ENCODE data around the gene FASLG. TPM values are rescaled to one million over a fixed set of nuclear protein-coding genes. Genes with fewer than 3 reads are reported as not detected.

The FASLG gene
- total RNA-seq, 1 donor from 2014 or later: not detected

- no peak for DNase-seq (ENCODE audit: low read depth)
Observed at GRCh38 chr1:172646653-172647052, 12.2 kb upstream of the FASLG start.

- no peak for DNase-seq (ENCODE audit: low read depth)
Observed at GRCh38 chr1:172647110-172647564, 11.8 kb upstream of the FASLG start.

DNA sequence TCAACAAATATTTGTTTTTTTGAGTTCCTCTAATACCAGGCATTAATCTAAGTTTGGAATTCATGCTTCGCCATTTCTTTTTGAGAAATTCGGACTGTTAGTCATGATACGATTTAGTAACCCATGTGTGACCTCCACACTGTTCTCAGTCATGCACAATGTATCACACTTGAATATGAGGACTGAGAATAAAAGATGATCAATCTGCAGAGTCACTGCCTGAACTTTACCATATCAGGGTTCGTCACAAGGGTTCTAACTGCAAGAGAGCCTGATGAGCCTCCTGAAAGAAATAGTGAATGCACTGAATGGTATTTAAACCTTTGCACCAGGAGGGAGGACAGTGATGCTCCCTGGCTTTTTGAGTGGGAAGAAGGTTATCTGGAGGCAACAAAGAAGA, 10.9 kb upstream of the FASLG start:
- DNase-seq (ENCODE audit: low read depth): no peak

GRCh38 chr1:172650474-172651193, 8.3 kb upstream of the FASLG start:
- no peak for DNase-seq (ENCODE audit: low read depth)

- peak; percentile 57 for DNase-seq (ENCODE audit: low read depth)
Observed at GRCh38 chr1:172653015-172653709, 5.7 kb upstream of the FASLG start.

DNA sequence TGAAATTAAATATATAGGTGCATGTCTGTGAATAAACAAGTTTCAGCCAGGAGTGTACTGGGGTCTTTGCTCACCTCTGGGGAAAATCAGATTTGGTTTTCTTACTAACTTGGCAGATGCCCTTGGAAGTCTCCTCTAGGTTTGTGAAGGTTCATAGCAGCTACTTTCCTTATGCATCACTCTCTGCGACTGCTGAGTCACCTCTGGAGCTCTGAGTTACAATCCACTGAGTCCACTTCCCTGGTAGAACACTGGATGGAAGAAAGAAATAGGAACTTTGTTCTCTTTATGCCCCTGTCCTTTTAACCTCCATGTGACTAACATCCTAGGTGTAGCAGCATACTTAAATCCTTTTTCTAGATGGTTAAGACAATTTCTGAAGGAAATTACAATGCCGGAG, 4.4 kb upstream of the FASLG start:
- peak; percentile 91 for DNase-seq (ENCODE audit: low read depth)

DNA sequence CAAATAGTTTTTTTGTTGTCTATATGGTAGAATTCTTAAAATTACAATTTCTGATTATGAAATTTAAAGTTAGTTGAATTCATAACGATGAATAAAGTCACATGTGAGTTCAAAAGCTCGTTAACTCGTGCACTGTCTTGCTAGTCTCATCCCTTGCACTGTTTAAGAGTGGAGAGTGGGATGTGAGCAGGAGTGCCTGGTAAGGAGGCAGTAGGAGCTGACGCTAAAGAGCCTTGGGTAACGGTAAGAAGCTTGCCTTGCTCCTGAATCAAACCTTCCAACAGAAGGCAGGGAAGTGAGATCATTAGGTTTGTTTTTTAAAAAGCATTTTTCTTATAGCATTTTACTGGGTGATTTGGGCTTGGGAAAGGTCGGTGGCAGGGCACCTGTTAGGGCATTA, 2.3 kb upstream of the FASLG start:
- no peak for DNase-seq (ENCODE audit: low read depth)

DNA sequence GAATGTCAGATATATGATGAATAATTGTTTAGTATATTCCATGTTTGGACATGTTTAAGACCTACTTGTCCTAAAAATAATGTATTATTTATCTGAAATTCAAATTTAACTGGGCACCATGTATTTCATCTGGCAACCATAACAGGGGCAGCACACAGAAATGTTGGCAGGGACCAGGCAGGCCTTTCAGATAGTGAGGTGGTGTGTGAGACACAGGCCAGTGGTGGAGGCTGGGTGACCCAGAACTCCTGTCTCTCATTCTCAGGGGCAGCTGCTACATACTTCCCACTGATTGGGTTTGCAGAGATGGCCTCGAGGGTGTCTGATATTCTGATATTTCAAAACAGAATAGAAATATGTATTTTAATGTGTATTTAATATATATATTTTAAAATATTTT, 1.3 kb upstream of the FASLG start:
- no peak for DNase-seq (ENCODE audit: low read depth)

DNA sequence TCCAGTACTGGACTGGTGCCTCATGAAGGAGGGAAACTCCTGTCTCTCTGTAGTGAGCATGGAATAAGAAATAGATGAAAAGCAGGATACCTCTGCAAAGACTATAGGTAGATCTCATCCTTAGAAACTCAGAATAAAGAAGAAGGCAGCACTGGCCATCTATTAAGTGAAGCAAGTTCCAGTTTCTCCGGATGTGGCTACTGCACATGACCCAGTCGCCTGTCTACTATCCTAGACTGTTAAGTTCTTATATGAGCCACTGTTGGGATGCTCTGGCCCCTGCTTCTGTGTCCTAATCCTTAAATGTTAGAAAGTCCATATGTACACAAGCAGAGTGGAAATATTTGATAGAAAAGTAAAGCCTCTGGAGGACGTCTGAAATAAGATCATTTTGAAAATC, 2.2 kb downstream of the FASLG start:
- DNase-seq (ENCODE audit: low read depth): no peak

DNA sequence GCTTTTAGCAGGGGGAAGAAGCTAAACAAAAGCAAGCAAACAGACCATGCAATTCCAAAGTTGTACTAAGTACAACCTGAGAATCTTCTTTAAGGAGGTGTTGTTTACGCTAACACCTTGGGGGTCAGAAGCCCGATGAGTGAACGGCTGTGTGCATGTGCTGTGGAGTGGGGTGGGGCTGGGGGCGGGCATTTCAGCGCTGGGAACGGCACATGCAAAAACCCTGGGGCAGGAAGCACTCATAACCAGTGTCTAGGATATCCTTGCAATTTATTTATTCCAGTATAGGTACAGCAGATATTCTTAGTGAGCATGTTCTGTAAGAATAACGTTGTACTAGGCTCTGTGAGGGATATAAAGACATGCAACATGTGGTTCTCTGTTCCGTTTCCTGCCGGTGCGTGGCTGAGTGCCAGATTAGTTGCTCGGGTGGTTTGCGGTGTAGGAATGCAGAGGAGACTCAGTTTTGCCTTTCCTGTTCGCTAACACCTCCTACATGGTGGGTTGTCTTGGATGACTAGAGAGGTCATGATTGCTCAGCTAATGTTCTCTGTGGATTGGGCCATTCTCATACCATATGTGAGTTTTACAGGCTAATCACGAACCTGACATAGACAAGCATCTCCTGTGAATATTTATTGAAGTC, 3.7 kb downstream of the FASLG start:
- peak; percentile 97 for DNase-seq (ENCODE audit: low read depth)

- peak; percentile 11 for DNase-seq (ENCODE audit: low read depth)
Observed at GRCh38 chr1:172663732-172664131, 4.8 kb downstream of the FASLG start.

DNA sequence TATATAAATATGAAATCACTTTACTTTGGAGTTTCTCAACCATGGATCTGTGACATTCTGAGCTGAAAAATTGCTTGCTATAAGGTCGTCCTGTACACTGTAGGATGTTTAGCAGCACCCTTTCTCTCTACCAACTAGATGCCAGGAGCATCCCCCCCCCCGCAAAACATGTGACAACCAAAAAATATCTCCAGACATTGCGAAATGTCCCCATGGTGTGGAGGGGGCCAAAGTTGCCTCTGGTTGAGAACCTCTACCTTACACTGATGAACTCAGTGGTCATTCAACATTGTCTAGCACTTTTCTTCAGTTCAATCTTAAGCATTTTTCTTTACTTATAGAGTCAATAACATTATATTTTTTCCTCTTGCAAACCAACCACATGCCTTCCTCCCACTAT, 9.2 kb downstream of the FASLG start:
- no peak for DNase-seq (ENCODE audit: low read depth)

DNA sequence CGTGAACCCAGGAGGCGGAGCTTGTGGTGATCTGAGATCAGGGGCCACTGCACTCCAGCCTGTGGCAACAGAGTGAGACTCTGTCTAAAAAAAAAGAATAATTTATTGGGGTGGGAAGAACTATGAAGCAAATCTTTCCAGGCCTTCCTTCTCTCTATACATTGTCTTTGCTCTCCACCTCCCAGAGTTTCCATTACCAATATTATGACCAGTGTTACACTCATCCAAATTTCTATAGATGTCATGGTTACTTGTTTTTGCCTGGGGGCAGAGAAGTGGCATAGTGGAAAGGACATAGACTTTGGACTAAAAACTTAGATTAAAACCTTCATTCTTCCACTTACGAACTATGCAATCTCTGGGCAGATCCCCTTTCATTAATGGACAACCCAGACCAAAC, 10.1 kb downstream of the FASLG start:
- DNase-seq (ENCODE audit: low read depth): no peak

DNA sequence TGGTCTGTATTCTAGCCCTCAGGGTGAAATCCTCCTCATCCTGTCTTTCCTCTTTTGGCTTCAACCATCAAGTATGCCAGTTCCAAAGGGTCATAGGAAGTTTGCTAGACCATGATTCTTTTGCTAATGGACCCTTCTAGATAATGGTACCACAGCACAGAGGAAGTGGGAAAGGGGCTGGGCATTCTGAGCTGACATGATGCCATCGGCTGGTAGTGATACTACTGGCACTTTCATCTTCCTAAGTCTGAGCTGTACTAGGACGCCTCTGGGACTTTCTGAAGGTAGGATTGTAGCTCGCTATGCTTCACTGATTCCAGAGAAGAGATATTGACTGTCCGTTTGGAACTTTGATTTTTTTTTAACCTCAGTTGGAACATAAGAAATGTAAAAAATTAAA, 11.4 kb downstream of the FASLG start:
- no peak for DNase-seq (ENCODE audit: low read depth)

DNA sequence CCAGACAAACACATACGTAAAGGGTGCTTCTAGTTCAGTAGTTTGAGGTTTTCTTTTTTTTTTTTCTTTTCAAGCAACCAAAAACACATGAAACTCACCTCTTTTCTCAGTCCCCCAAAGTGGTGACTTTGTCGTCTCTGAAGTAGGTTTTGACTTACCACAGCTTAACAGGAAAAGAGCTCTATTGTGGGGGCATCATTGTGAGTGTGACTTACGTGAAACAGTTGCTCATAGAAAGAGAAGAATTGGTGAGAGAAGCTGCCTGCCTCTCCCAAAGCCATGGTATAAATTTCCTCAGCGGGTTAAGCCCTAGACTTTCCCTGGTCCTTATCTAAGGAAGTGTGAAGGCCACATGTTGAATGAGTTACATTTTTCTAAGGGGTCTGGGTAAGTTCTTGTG, 11.9 kb downstream of the FASLG start:
- no peak for DNase-seq (ENCODE audit: low read depth)

DNA sequence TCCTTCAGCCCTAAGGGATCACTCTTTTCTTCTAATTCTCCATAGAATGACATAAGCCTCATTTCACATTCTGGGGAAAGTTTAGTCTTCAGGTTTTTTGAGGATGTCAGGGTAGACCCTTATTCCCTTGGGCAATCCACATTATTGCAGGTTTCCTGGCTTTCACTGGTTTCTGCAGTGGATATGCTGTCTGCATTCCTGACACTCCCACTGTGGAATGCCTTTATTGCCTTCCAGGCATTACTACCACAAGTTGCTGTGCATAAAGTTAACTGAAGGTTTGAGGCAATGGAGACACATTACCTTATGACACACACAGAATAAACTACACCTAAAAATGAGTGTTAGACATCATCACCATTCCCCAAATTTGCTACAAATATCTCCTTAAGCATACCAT, 12.7 kb downstream of the FASLG start:
- peak; percentile 95 for DNase-seq (ENCODE audit: low read depth)

GRCh38 chr1:172672720-172673119, 13.8 kb downstream of the FASLG start:
- DNase-seq (ENCODE audit: low read depth): no peak

GRCh38 chr1:172673761-172674160, 14.9 kb downstream of the FASLG start:
- DNase-seq (ENCODE audit: low read depth): peak; percentile 80

GRCh38 chr1:172674831-172675613, 16.1 kb downstream of the FASLG start:
- no peak for DNase-seq (ENCODE audit: low read depth)

- DNase-seq (ENCODE audit: low read depth): no peak
Observed at GRCh38 chr1:172679000-172679772, 20.3 kb downstream of the FASLG start.

- no peak for DNase-seq (ENCODE audit: low read depth)
Observed at GRCh38 chr1:172680244-172680643, 21.3 kb downstream of the FASLG start.

Data from renal cortical epithelial cell (primary cell).